Globus pallidus (tissue), 1 donor: Measurements from ENCODE around the gene UNC79.

ENCODE experiments used
- DNase-seq: peaks from one replicate; pipeline ENCODE4 v3.0.0-alpha.2; 2015; ENCODE audit warnings: low spot score

The UNC79 gene

DNA sequence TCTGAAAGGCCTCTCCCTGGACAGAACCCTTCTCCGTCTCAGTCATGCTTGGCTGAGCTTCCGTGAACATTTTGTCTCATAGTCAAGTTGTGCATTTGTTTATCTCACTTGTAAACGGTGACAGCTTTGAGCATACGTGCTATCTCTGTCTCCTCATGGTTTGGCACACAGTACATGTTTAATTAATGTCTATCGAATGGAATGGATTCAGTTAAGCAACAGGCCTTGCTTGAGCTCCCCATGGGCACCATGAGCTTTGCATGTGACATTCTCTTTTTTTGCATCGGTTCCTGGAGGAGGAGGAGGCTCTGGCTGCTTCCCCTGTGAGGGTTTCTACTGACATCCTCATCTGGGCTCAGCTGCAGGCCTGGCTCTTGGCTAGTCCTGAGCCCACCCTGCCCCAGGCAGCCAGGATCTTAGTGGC lies 277.6 kb downstream of the UNC79 start:
- no peak for DNase-seq

- DNase-seq, result no peak
These were observed 278.1 kb downstream of the UNC79 start for GRCh38 chr14:93708800-93709199.

DNA sequence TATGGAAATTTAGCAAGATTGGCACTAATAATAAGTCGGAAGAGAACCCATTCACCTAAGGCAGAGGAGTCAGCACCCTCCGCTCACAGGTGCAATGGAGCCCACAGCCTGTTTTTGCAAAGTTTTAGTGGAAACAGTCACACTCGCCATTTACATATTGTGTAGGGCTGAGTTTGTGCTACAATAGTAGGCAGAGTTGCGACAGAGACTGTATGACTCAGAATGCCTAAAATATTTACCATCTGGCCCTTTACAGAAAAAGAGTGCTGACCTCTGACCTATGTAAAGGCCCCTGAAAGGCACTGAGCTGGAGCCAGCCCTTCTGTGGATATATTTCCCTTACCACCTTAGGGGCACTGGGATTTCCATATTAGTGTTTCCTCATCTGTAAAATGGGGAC lies 278.5 kb downstream of the UNC79 start:
- no peak for DNase-seq

GRCh38 chr14:93712079-93712837 lies 281.5 kb downstream of the UNC79 start:
- DNase-seq, result no peak

GRCh38 chr14:93712838-93713724 lies 282.3 kb downstream of the UNC79 start:
- no peak for DNase-seq

DNA sequence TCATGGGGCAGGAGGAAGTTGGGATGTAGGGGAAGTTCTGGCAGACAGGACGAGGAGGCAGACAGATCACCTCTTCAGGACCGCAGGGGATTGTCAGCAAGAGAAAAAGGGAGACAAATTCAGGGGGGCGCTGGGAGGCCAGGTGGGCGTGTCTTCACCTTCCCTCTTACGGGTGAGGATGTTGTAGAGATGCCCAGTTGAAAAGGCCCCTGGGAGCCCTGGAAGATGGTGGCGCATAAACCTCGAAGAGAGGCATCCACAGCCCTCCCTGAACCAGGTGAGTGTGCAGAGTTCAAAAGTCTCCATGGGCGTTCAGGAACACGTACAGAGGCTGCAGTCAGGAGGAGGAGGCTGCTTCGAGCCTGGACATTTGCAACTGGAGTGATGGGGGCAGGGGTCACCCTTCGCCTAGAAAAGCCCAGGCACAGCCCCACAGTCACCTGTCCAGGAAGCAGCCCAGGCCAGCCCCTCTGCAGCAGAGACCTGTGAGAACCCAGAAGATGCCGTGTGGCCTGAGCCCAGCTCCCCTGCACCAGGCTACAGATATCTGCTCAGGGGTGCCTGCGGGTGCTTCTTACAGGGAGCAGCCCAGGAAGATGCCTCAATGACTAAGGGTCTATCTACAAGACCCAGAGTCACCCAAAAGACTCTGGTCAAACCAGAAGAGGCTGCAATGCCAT lies 283.1 kb downstream of the UNC79 start:
- DNase-seq, result no peak

DNA sequence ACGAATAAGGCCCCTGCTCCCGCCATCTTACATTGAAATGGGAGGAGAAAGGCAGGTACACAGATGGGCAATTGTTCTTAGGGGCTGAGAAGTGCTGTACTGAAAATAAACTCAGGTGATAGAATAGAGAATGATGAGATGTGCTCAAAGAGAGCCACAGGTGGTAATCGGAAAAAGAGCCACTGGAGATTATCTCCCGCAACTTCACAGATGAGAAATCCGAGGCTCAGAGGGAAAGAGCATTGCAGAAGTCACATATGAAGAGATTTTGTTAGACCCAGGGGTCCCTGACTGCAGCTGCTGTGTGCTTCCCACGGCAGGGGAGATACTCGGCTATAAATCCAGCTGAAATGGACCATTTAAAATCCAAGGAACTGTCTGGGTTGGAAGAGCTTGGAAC lies 283.9 kb downstream of the UNC79 start:
- DNase-seq, result no peak

GRCh38 chr14:93715279-93715927 lies 284.7 kb downstream of the UNC79 start:
- no peak for DNase-seq

DNA sequence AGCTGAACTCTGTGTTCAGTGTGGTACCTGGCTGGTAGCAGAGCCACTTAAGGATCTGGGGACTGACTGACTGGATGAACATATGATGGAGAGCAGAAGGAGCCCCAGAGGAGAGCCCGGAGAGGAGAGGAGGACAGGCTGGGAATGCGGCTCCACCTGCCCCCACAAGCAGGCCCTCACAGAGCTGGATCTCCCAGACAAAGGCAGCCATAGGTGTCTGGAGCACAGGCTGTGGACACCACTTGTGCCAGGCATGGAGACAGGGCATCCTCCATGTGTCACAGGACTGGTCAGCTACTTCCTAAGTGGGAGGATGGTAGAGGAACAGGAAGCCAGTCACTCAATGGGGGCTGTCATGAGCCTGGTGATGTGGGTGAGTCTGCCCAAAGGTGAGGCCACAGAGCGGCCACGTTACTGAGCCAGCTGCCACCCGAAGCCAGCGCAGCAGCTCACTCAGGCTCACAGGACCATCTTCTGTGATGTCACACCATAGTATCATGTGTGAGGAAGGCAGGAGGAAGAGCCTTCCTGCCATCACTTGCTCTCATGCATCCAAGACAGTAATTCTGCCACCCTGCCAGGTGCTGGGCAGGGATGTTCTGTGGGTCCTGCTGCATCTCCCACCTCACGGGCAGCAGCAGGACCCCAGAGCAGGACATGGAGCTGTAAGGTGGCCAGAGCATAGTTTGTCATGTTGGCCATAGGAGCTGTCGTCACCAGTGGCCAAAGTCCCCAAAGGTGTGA lies 285.4 kb downstream of the UNC79 start:
- DNase-seq, result no peak

DNA sequence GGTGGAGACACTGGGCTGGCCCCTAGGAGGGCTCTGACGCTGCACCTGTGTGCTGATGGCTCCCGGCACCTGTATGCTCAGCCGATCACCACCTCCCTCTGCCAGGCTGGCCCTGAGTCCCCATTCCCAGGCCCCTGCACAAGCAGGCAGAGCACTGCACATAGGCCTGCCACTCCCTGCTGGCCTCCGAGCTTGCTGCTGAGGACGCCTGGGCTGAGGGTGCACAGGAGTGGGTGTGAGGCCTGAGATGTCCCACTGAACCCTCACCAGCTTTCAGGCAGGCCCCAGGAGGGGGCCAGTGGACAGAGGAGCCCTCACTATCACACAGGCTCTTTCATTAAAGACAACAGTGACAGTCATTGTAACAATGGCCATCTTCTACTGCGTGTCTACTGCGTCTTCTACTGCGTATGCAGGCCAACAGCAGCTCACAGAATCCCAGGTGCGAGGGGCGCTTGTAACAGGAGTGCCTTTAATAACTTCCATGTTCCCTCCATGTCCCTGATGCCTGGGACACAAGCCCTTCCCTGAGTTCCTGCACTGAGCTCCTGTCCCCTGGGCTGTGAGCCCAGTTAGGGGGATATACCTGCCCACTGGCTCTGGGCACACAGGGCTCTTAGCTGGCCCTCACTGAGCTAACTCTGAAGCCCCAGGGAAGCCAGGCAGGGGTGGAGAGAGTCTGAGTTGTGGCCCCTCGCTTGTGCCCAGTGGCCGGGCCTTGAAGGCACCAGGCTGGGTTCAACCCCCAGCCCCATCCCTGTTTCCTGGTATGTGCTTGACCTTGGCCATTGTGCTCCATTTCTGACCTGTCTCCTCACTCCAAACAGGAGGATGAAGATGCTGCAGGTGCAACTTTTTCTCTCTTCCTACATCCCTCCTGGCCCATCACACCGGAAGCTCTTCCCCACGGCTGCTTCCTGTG lies 286.3 kb downstream of the UNC79 start:
- no peak for DNase-seq

DNA sequence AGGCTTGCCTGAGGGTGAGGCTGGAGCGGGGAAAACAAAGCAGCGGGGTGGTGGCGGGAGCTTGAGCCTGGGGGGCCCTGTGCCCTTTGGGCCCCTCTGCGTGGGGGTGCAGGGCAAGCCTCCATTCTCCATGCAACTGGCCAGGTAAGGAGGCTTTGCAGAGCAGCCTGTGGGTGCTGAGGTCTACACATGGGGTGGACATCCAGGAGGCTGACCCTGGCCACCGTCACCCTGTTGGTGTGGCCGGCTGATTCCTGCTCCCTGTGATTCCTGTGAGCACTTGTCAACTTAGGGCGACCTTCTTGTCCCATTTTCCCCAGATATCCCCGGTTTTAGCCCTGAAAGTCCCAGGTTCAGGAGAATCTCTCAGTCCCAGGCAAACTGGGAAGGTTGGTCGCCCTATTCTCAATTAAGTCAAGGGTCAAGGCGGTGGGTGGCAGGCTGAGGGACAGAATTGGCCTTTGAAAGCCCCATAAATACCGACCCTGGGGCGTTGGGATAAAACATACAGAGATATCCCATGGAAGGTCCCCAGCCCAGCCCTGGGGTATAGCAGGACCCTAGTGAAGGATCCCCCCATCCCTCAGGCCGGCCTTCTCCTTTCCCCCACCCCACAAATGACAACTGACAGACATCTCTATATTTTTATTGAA lies 287.1 kb downstream of the UNC79 start:
- no peak for DNase-seq

DNA sequence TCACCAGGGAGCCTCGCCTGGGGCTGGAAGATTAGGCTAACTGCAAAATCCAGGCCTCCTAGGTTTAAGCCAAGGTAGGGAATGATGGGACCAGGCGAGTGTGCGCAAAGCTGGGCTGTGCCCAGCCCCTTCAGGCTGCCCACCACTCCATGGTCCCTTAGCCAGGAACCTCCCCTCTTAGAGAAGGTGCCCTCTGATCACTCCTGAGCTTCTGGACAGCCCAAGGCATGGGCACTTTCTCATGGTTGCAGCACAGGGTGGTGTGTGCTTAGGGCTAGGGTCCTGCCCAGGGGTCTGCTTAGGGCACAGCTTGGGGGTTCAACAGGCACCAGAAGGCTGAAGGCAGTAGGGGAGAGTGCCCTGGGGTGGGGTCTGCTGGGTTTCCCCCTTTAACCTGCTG lies 288.5 kb downstream of the UNC79 start:
- DNase-seq, result no peak

GRCh38 chr14:93720076-93720815 lies 289.5 kb downstream of the UNC79 start:
- no peak for DNase-seq

- no peak for DNase-seq
These were observed 290.3 kb downstream of the UNC79 start for GRCh38 chr14:93720981-93721483.

GRCh38 chr14:93723001-93723400 lies 292.3 kb downstream of the UNC79 start:
- DNase-seq, result no peak

DNA sequence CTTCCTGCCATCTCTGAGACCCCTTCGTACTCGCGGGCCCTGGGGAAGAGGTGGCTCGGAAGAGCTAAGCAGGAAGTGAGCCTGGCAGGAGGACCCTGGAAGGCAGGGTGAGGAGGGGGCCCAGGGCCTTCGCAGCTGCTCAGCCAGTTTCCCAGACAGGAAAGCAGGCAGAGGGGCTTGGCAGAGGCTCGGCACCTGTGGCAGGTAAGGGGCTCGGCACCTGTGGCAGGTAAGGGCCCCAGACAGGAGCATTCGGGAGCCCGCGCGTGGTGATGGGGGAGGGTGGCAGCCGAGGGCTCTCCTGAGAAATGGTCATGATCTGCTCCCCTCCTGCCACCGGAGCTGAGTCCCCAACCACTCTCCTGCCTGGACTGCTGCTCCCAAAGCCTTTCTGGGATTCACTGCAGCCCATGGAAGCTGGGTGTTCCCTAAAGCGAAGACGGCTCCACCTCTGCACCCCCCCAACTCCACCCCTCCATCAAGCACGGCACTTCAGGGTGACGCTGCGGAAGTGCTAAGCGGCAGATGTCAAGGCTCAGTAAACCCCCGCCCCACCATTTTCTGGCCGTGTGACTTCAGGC lies 294.4 kb downstream of the UNC79 start:
- DNase-seq, result no peak

- no peak for DNase-seq
These were observed 295.3 kb downstream of the UNC79 start for GRCh38 chr14:93725993-93726392.

DNA sequence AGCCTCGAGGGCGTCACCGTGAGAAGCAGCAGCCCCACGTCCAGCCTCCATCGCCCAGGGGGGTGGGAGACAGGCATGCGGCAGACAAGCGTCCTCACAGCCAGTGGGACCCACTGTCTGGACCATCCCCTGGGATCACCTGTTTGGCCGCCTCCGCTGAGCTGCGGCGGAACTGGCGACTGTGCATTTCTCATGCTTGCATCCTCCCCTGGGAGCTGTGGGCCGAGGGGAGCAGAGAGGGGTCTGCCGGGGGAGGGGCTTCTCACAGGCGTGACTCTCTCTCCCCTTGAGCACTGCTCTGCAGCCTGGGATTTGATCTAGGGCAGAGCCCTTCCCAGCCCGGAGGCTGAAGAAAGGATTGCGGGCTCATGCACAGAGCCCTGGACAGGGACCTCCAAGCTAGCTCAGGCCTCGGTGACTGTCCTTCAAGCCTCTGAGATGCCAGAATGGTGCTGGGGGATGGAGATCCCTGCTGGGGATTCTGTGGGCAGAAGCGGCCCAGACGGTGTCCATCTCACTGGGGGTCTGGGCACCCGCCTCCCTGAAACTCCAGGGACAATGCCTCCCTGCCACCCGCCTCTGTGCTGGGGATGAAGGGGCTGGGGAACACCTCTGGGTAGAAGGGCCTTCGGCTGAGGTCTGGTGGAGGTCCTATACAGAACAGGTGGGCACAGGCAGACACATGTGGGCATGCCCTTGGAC lies 296.5 kb downstream of the UNC79 start:
- DNase-seq, result no peak
